ENCODE measurements around the gene PIGU. TPM values are rescaled to one million over a fixed set of nuclear protein-coding genes. Genes with fewer than 3 reads are reported as not detected.

The PIGU gene
- total RNA-seq, 1 donor from 2014 or later = 40.1 TPM

DNA sequence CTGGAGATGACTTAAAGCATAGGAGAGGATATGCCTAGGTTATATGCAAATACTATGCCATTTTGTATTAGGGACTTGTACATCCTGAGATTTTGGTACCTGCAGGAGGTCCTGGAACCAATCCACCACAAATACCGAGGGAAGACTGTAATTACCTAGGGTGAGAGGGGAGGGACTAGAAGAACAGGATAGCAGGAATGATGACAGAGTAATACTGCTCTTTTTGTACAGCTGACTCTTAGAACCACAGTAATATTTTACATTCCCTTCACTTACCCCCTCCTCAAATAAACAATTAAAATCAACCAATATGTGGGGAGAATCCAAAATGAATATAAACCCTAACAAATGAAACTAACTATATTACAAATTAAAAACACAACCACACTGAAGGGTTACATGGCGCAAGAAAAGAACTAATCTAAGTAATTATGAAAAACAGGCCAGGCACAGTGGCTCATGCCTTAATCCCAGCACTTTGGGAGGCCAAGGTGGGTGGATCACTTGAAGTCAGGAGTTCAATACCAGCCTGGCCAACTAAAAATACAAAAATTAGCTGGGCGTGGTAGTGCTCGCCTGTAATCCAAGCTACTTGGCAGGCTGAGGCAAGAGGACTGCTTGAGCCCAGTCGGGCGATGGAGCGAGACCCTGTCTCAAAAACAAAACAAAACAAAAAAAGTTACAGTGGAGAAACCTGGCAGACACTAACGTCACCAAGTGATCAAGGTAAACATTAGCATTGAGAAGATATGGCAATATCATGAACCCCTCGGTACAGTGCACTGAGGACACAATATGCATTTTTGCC, 81.3 kb downstream of the PIGU start:
- peaks cover 2% of the 10 kb centered on the region for H3K36me3 Mint-ChIP-seq
- TF ChIP-seq EZH2phosphoT487 (IDR thresholded peaks at IDR 0.05) (no peak), EZH2 (IDR thresholded peaks at IDR 0.05) (no peak)
- TF ChIP-seq, protein P1, sequence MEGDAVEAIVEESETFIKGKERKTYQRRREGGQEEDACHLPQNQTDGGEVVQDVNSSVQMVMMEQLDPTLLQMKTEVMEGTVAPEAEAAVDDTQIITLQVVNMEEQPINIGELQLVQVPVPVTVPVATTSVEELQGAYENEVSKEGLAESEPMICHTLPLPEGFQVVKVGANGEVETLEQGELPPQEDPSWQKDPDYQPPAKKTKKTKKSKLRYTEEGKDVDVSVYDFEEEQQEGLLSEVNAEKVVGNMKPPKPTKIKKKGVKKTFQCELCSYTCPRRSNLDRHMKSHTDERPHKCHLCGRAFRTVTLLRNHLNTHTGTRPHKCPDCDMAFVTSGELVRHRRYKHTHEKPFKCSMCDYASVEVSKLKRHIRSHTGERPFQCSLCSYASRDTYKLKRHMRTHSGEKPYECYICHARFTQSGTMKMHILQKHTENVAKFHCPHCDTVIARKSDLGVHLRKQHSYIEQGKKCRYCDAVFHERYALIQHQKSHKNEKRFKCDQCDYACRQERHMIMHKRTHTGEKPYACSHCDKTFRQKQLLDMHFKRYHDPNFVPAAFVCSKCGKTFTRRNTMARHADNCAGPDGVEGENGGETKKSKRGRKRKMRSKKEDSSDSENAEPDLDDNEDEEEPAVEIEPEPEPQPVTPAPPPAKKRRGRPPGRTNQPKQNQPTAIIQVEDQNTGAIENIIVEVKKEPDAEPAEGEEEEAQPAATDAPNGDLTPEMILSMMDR (IDR thresholded peaks at IDR 0.05) = no peak
- Histone ChIP-seq H3K36me3 (no peaks in the 10 kb centered on the region), H3K4me1 (no peaks in the 10 kb centered on the region), H3K27me3 (no peaks in the 10 kb centered on the region), H3K9me3 (ENCODE audit: low read depth) (no peaks in the 10 kb centered on the region), H3K79me2 (ENCODE audit: low read depth) (no peaks in the 10 kb centered on the region), H3F3A (ENCODE audit: low read depth) (no peaks in the 10 kb centered on the region), H3K4me2 (no peak overlapping the region), H3K27ac (no peak overlapping the region), H3K9ac (no peak overlapping the region), H3K4me3 (no peak overlapping the region), H2AFZ (replicated peaks) (no peak overlapping the region), H4K20me1 (ENCODE audit: low read depth) (no peaks in the 10 kb centered on the region)
- no peak for DNase-seq (ENCODE audit: low spot score)
- no peaks in the 10 kb centered on the region for H3K9me3 Mint-ChIP-seq
- no peak overlapping the region for H3K27ac Mint-ChIP-seq
- H3K27me3 Mint-ChIP-seq (ENCODE audit: insufficient read depth, low read depth) = peaks cover 3% of the 10 kb centered on the region
- H3K4me1 Mint-ChIP-seq = peaks cover 2% of the 10 kb centered on the region
- no peak overlapping the region for H3K4me3 Mint-ChIP-seq

DNA sequence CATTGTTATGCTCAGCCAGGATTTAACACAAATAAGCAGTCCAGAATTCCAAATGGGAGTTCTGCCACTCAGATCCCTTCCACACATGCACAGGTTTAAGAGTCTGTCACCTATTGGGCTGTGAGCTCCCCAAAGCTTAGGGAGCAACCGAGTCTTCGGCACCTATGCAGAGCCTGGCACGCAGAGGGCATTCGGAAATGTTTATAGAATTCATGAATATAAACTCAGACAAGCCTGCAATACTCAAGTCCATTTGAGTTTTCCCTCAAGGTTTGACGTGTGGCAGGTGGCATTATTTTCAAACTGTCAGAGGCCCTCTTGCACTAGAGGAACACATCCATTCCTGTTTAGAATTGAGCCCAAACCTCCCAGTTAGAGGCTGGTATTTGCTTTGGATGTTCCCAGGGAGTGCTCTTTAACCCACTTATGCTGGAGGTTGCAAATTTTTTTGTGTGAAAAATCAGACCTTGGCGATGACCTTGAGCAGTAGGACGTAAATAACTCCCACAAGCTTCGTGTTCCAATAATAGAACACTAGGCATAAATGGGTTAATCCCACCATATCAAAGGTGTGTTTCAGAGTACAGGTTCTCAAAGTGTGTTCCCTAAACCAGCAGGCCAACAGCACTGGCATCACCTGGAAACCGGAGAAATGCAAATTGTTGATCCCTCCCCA, 90.3 kb downstream of the PIGU start:
- Histone ChIP-seq H3K9ac (no peak overlapping the region), H3F3A (ENCODE audit: low read depth) (no peaks in the 10 kb centered on the region), H4K20me1 (ENCODE audit: low read depth) (no peaks in the 10 kb centered on the region), H3K4me2 (no peak overlapping the region), H3K27ac (no peak overlapping the region), H3K27me3 (no peaks in the 10 kb centered on the region), H3K9me3 (ENCODE audit: low read depth) (no peaks in the 10 kb centered on the region), H3K36me3 (no peaks in the 10 kb centered on the region), H2AFZ (replicated peaks) (no peak overlapping the region), H3K4me3 (no peak overlapping the region), H3K4me1 (peaks cover 4% of the 10 kb centered on the region), H3K79me2 (ENCODE audit: low read depth) (no peaks in the 10 kb centered on the region)
- no peak for DNase-seq (ENCODE audit: low spot score)
- no peak overlapping the region for H3K4me3 Mint-ChIP-seq
- peaks cover 4% of the 10 kb centered on the region for H3K36me3 Mint-ChIP-seq
- no peak overlapping the region for H3K27ac Mint-ChIP-seq
- H3K9me3 Mint-ChIP-seq = no peaks in the 10 kb centered on the region
- TF ChIP-seq EZH2 (IDR thresholded peaks at IDR 0.05) (no peak), EZH2phosphoT487 (IDR thresholded peaks at IDR 0.05) (no peak)
- TF ChIP-seq, protein P1 (IDR thresholded peaks at IDR 0.05) = no peak
- no peaks in the 10 kb centered on the region for H3K4me1 Mint-ChIP-seq
- H3K27me3 Mint-ChIP-seq (ENCODE audit: insufficient read depth, low read depth) = peaks cover 2% of the 10 kb centered on the region

DNA sequence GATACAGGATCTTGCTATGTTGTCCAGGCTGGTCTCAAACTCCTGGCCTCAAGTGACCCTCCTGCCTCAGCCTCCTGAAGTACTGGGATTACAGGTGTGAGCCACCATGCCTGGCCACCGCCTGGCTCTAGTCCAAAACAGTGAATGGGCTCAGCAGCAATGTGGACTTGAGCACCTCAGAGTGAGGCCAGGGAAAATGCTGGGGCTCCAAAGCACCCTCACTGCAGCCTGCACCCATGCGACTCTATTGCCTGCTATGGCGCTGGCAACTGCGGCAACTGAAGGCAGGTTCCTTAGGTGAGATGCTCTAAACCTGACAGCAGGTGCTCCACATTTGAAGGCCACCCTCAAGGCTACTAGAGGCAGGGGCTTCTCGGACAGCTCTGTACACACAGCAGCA, 91.9 kb downstream of the PIGU start:
- H3K27ac Mint-ChIP-seq = no peak overlapping the region
- no peak overlapping the region for H3K4me3 Mint-ChIP-seq
- H3K27me3 Mint-ChIP-seq (ENCODE audit: insufficient read depth, low read depth) = peaks cover 2% of the 10 kb centered on the region
- no peaks in the 10 kb centered on the region for H3K27me3 ChIP-seq
- no peak for DNase-seq (ENCODE audit: low spot score)
- no peak overlapping the region for H3K4me2 ChIP-seq
- no peaks in the 10 kb centered on the region for H3K79me2 ChIP-seq (ENCODE audit: low read depth)
- H3K36me3 ChIP-seq = no peaks in the 10 kb centered on the region
- no peaks in the 10 kb centered on the region for H3K4me1 Mint-ChIP-seq
- no peaks in the 10 kb centered on the region for H3F3A ChIP-seq (ENCODE audit: low read depth)
- H2AFZ ChIP-seq (replicated peaks) = no peak overlapping the region
- H3K9me3 Mint-ChIP-seq = no peaks in the 10 kb centered on the region
- H3K27ac ChIP-seq = no peak overlapping the region
- no peak overlapping the region for H3K9ac ChIP-seq
- no peak overlapping the region for H3K4me3 ChIP-seq
- TF ChIP-seq EZH2phosphoT487 (IDR thresholded peaks at IDR 0.05) = no peak
- peaks cover 4% of the 10 kb centered on the region for H3K4me1 ChIP-seq
- peaks cover 10% of the 10 kb centered on the region for H3K36me3 Mint-ChIP-seq
- H4K20me1 ChIP-seq (ENCODE audit: low read depth) = no peaks in the 10 kb centered on the region
- no peaks in the 10 kb centered on the region for H3K9me3 ChIP-seq (ENCODE audit: low read depth)

DNA sequence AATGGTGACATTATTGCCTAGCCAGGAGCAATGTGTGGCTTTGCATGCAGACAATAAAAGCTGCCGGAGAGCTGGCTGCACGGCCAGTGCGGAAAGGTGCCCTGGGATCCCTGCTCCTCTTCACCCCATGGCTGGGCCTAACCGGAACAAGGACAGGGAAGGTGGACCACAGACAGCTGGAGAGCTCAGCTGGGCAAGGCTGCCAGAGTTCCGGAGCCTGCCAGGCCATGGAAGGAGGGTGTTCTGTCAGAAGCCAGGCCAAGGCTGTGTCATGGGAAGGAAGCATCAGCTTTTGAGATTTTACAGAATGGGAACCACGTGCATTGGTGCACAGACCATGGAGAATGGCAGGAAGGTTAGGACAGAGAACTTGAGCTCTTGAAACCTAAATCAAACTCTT, 93.3 kb downstream of the PIGU start:
- no peak for DNase-seq (ENCODE audit: low spot score)
- Mint-ChIP-seq H3K4me3 (no peak overlapping the region), H3K4me1 (no peaks in the 10 kb centered on the region), H3K27me3 (ENCODE audit: insufficient read depth, low read depth) (peaks cover 2% of the 10 kb centered on the region), H3K36me3 (peaks cover 10% of the 10 kb centered on the region), H3K27ac (no peak overlapping the region), H3K9me3 (no peaks in the 10 kb centered on the region)
- H3K79me2 ChIP-seq (ENCODE audit: low read depth) = no peaks in the 10 kb centered on the region
- no peak overlapping the region for H3K4me3 ChIP-seq
- H3K9me3 ChIP-seq (ENCODE audit: low read depth) = no peaks in the 10 kb centered on the region
- no peaks in the 10 kb centered on the region for H3F3A ChIP-seq (ENCODE audit: low read depth)
- peaks cover 4% of the 10 kb centered on the region for H3K4me1 ChIP-seq
- no peaks in the 10 kb centered on the region for H4K20me1 ChIP-seq (ENCODE audit: low read depth)
- no peaks in the 10 kb centered on the region for H3K27me3 ChIP-seq
- H3K9ac ChIP-seq = no peak overlapping the region
- no peaks in the 10 kb centered on the region for H3K36me3 ChIP-seq
- no peak overlapping the region for H3K27ac ChIP-seq
- no peak overlapping the region for H2AFZ ChIP-seq (replicated peaks)
- TF ChIP-seq, protein P1 (IDR thresholded peaks at IDR 0.05) = no peak
- no peak for TF ChIP-seq EZH2 (IDR thresholded peaks at IDR 0.05)
- no peak for TF ChIP-seq EZH2phosphoT487 (IDR thresholded peaks at IDR 0.05)
- no peak overlapping the region for H3K4me2 ChIP-seq
